PFSK-1 (cell line): ENCODE results near the gene ACO1.

Experiments
- FOXP2 ChIP-seq: optimal IDR thresholded peaks from 2 replicates; pipeline ENCODE3; 2011; ENCODE audit warnings: borderline replicate concordance, control low read depth, inconsistent platforms; ENCODE audit not compliant: insufficient read depth; ENCODE audit errors: extremely low read length, extremely low read depth
- POLR2AphosphoS5 ChIP-seq: IDR thresholded peaks from 2 replicates; pipeline ENCODE4 v1.6.1; 2012; ENCODE audit warnings: low read depth, mild to moderate bottlenecking, control low read depth, low read length, moderate library complexity
- REST ChIP-seq, 2 experiments: IDR thresholded peaks; 2 replicates each; pipeline versions ENCODE4 v1.6.1 to v1.8.0; 2011 to 2012; ENCODE audit warnings: low read depth in 2 of 2, low read length in 2 of 2, control low read depth in 1 of 2, inconsistent platforms in 1 of 2, mild to moderate bottlenecking in 1 of 2, moderate library complexity in 1 of 2; ENCODE audit not compliant: insufficient read depth in 1 of 2
- SIN3A ChIP-seq: IDR thresholded peaks from 2 replicates; pipeline ENCODE4 v1.6.1; 2012; ENCODE audit warnings: mild to moderate bottlenecking, low read length, moderate library complexity, borderline replicate concordance; ENCODE audit not compliant: insufficient read depth
- TAF1 ChIP-seq: IDR thresholded peaks from 2 replicates; pipeline ENCODE4 v1.6.1; 2012; ENCODE audit warnings: low read length, control low read depth, borderline replicate concordance; ENCODE audit not compliant: insufficient read depth

DNA sequence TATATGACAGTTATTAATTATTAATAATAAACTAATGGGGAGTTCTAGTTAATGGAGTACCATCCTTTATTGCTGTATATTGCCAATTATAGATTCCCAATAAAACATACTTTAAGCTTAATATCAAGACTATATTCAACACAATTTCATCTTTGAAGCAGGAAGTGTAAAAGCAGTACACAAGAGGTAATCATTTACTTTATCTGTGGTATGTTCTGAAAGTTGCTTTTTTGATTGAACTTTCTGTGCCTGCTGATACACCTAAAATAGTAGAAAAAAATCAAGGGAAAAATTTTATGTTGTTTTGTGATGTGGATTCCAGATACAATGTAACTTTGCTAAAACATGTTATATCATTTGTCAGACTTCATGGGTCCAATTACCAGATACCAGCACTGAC, 58.0 kb downstream of the ACO1 start:
- TF ChIP-seq POLR2AphosphoS5 (no peak), TAF1 (no peak), REST (IDR thresholded peaks at IDR 0.05; ENCODE audit: insufficient read depth in 1 of 2, low read depth in 2 of 2, low read length in 2 of 2) (no peak), SIN3A (no peak), FOXP2 (no peak)
